ENCODE data around the gene ZNF821. TPM values are rescaled to one million over a fixed set of nuclear protein-coding genes. Genes with fewer than 3 reads are reported as not detected.
A peak's percentile ranks its signal among the peaks of the same experiment; 100 is the strongest.

ZNF821 gene
- total RNA-seq, 4 donors from 2014 or later = 4.0 to 19.4 (median 8.1) TPM

GRCh38 chr16:71883168-71883848 lies 674 bp downstream of the ZNF821 start:
- ATAC-seq = peak; percentile 42
- Histone ChIP-seq H3K4me1 (peaks cover 7 to 8% of the 10 kb centered on the region in 2 donors), H3K9me3 (no peaks in the 10 kb centered on the region), H3K27ac (peak overlapping the region; percentile 90 to 96 (median 92)), H3K36me3 (peaks cover 0 to 27% of the 10 kb centered on the region in 2 donors), H3K27me3 (no peaks in the 10 kb centered on the region), H3K4me3 (peak overlapping the region; percentile 72 to 93 (median 90))
- in situ Hi-C loops (cut with MboI; ENCODE audit: low sequenced_read_pairs in 4 of 4) (no loop called here), intact Hi-C loops (cut with DNase I; ENCODE audit: low total_unique reads) (loop anchor here (1.0 to 5.0 kb wide), 4 partner anchors 12 to 161 kb away; partner anchors contain the start of genes AP1G1, ATXN1L, IST1 and PHLPP2)
- no peak for TF ChIP-seq POLR2A (IDR thresholded peaks at IDR 0.05)
- no peak for TF ChIP-seq CTCF (IDR thresholded peaks at IDR 0.05 in 4 of 5, conservative IDR thresholded peaks at IDR 0.05 in 1 of 5)
- no peak for DNase-seq

- intact Hi-C loops (cut with DNase I; ENCODE audit: low total_unique reads) (loop anchor here (1.0 to 5.0 kb wide), 4 partner anchors 13 to 160 kb away; partner anchors contain the start of genes AP1G1, ATXN1L, IST1 and PHLPP2), in situ Hi-C loops (cut with MboI; ENCODE audit: low sequenced_read_pairs in 4 of 4) (no loop called here)
- TF ChIP-seq POLR2A (IDR thresholded peaks at IDR 0.05) (no peak), CTCF (IDR thresholded peaks at IDR 0.05 in 4 of 5, conservative IDR thresholded peaks at IDR 0.05 in 1 of 5) (peak; percentile 76 to 93 (median 85))
- no peaks in the 10 kb centered on the region for H3K27me3 ChIP-seq
- H3K4me3 ChIP-seq = peak overlapping the region; percentile 72 to 93 (median 90)
- ATAC-seq = peak; percentile 57 to 60
- H3K36me3 ChIP-seq = peaks cover 0 to 29% of the 10 kb centered on the region in 2 donors
- H3K9me3 ChIP-seq = no peaks in the 10 kb centered on the region
- H3K27ac ChIP-seq = peak overlapping the region; percentile 90 to 96 (median 92)
- peaks cover 7 to 8% of the 10 kb centered on the region in 2 donors for H3K4me1 ChIP-seq
- DNase-seq = peak in 1 of 2 donors; percentile 46
Measured at GRCh38 chr16:71882505-71883167, 1.3 kb downstream of the ZNF821 start.

GRCh38 chr16:71880176-71880575 lies 3.8 kb downstream of the ZNF821 start:
- TF ChIP-seq POLR2A (IDR thresholded peaks at IDR 0.05) = no peak
- no peak for TF ChIP-seq CTCF (IDR thresholded peaks at IDR 0.05 in 4 of 5, conservative IDR thresholded peaks at IDR 0.05 in 1 of 5)
- DNase-seq (no peak), ATAC-seq (no peak)
- Histone ChIP-seq H3K27me3 (no peaks in the 10 kb centered on the region), H3K4me3 (no peak overlapping the region), H3K9me3 (no peaks in the 10 kb centered on the region), H3K27ac (no peak overlapping the region), H3K4me1 (peaks cover 7 to 8% of the 10 kb centered on the region in 2 donors), H3K36me3 (peaks cover 0 to 40% of the 10 kb centered on the region in 2 donors)
- intact Hi-C loops (cut with DNase I; ENCODE audit: low total_unique reads) = loop anchor here (5.0 kb wide), 2 partner anchors 33 to 158 kb away; partner anchors contain the start of genes ATXN1L and PHLPP2
- in situ Hi-C loops (cut with MboI; ENCODE audit: low sequenced_read_pairs in 4 of 4) = no loop called here

GRCh38 chr16:71878911-71879310 lies 5.1 kb downstream of the ZNF821 start:
- ATAC-seq (no peak), DNase-seq (no peak)
- in situ Hi-C loops (cut with MboI; ENCODE audit: low sequenced_read_pairs in 4 of 4) = no loop called here
- no peak overlapping the region for H3K27ac ChIP-seq
- H3K27me3 ChIP-seq = no peaks in the 10 kb centered on the region
- peaks cover 7 to 8% of the 10 kb centered on the region in 2 donors for H3K4me1 ChIP-seq
- intact Hi-C loops (cut with DNase I; ENCODE audit: low total_unique reads) = no loop called here
- H3K4me3 ChIP-seq = no peak overlapping the region
- TF ChIP-seq CTCF (IDR thresholded peaks at IDR 0.05 in 4 of 5, conservative IDR thresholded peaks at IDR 0.05 in 1 of 5) = no peak
- TF ChIP-seq POLR2A (IDR thresholded peaks at IDR 0.05) = no peak
- H3K9me3 ChIP-seq = no peaks in the 10 kb centered on the region
- H3K36me3 ChIP-seq = peaks cover 0 to 40% of the 10 kb centered on the region in 2 donors
